Gastroesophageal sphincter (tissue), 3 donors: ENCODE measurements around the gene EVI2A.

Source experiments
- EP300 ChIP-seq: sonication (generic); formaldehyde crosslinking; IDR thresholded peaks from one replicate; pipeline ENCODE4 v1.6.1; 2017; ENCODE audit warnings: antibody characterized with exemption, mild to moderate bottlenecking
- POLR2A ChIP-seq, 2 donors: fragments of 450-650 bp; IDR thresholded peaks; one replicate each; pipeline ENCODE4 v1.6.1; 2017; ENCODE audit warnings: antibody characterized with exemption in 2 of 2, mild to moderate bottlenecking in 2 of 2, moderate library complexity in 1 of 2
- POLR2AphosphoS5 ChIP-seq: sonication (generic); formaldehyde crosslinking; IDR thresholded peaks from one replicate; pipeline ENCODE4 v1.6.1; 2017; ENCODE audit warnings: antibody characterized with exemption
- TF ChIP-seq, protein P1 (sequence below), 4 experiments: fragments of 200-600 bp in 2 of 4; fragments of 450-650 bp in 2 of 4; sonication (generic) in 1 of 4; IDR thresholded peaks; one replicate each; pipeline ENCODE4 v1.5.1; 2017 to 2019; ENCODE audit warnings: antibody characterized with exemption in 4 of 4, mild to moderate bottlenecking in 2 of 4, moderate library complexity in 2 of 4

DNA sequence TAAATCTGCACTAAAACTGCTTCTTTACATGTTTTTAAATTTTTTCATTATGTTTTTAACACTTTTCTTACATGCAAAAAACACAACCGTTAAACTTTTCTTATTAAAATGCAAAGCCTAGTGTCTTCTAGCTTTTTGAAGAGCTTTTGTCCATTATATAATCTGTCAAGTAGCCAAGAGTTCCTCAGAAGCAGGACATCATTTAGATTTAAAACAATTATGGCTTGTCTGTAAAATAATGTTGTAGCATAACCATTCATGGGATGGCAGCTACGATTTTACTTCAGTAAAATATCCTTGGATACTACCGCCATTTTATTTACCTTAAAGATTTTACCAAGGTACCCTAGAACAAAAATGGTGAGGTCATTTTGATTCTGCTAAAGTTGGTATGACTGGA lies 27.2 kb downstream of the EVI2A start:
- TF ChIP-seq, protein P1, sequence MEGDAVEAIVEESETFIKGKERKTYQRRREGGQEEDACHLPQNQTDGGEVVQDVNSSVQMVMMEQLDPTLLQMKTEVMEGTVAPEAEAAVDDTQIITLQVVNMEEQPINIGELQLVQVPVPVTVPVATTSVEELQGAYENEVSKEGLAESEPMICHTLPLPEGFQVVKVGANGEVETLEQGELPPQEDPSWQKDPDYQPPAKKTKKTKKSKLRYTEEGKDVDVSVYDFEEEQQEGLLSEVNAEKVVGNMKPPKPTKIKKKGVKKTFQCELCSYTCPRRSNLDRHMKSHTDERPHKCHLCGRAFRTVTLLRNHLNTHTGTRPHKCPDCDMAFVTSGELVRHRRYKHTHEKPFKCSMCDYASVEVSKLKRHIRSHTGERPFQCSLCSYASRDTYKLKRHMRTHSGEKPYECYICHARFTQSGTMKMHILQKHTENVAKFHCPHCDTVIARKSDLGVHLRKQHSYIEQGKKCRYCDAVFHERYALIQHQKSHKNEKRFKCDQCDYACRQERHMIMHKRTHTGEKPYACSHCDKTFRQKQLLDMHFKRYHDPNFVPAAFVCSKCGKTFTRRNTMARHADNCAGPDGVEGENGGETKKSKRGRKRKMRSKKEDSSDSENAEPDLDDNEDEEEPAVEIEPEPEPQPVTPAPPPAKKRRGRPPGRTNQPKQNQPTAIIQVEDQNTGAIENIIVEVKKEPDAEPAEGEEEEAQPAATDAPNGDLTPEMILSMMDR (IDR thresholded peaks at IDR 0.05): no peak
- TF ChIP-seq EP300: no peak
- no peak for TF ChIP-seq POLR2AphosphoS5
- no peak for TF ChIP-seq POLR2A (IDR thresholded peaks at IDR 0.05)
